ENCODE results near the gene RGS7.
"Not testable (repeated sequence)": the region's sequence is repeated elsewhere in the genome, so short reads cannot be mapped to it uniquely, and the experiment has no call there.

Gene RGS7

DNA sequence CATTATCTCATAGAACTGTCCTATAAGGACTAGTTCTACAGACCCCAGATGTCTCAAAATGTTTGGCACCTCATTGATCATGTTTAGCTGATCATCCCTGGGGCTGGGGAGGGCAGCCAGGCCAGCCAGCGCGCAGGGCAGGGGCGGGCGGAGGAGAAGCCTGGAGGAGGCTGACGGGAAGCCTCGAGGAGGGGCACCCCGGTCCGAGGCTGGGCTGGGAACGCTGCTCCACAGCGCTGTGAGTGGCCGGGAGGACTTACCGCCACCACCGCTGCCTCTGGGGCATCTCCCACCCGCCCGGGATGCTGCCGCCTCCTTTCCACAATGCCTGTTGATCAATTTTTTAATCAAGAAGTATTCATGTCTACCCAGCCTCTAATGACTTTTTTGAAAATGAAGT lies 585.6 kb downstream of the RGS7 start:
- TF ChIP-seq, protein P1, sequence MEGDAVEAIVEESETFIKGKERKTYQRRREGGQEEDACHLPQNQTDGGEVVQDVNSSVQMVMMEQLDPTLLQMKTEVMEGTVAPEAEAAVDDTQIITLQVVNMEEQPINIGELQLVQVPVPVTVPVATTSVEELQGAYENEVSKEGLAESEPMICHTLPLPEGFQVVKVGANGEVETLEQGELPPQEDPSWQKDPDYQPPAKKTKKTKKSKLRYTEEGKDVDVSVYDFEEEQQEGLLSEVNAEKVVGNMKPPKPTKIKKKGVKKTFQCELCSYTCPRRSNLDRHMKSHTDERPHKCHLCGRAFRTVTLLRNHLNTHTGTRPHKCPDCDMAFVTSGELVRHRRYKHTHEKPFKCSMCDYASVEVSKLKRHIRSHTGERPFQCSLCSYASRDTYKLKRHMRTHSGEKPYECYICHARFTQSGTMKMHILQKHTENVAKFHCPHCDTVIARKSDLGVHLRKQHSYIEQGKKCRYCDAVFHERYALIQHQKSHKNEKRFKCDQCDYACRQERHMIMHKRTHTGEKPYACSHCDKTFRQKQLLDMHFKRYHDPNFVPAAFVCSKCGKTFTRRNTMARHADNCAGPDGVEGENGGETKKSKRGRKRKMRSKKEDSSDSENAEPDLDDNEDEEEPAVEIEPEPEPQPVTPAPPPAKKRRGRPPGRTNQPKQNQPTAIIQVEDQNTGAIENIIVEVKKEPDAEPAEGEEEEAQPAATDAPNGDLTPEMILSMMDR (IDR thresholded peaks at IDR 0.05), result no peak

DNA sequence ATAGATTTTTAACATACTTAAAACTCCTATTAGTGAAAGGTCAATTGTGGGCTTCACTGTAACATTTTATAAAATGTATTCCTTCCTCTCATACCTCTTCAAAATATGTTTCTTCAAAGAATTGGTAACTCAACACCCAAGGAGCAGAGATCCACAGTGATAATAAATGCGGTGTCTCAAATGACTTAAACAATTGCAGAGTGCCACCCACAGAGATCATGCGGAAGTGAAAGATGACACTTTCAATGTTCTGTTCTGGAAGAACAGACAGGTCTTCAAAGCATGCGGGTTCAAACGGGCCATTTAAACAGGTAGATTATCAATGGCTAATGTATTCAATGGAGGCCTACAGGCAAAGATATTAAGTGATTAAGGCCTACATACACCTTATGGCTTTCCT lies 588.0 kb downstream of the RGS7 start:
- Histone ChIP-seq H3K79me2 (no peaks in the 10 kb centered on the region), H3K27ac (peak overlapping the region; percentile 54), H3K4me3 (ENCODE audit: low read depth, low read length) (peak overlapping the region; percentile 6), H3K36me3 (ENCODE audit: control insufficient read depth, insufficient read depth, low read length) (no peaks in the 10 kb centered on the region), H2AFZ (no peak overlapping the region), H3K9ac (no peak overlapping the region), H3K4me1 (peaks cover 6% of the 10 kb centered on the region), H3K4me2 (ENCODE audit: low read length) (peak overlapping the region; percentile 50), H3K9me3 (ENCODE audit: control insufficient read depth, low read length) (no peaks in the 10 kb centered on the region), H3K27me3 (ENCODE audit: control insufficient read depth, insufficient read depth, low read length) (no peaks in the 10 kb centered on the region)
- TF ChIP-seq, protein P1 (IDR thresholded peaks at IDR 0.05), result no peak

More for the DNA sequence above, 585.6 kb downstream of the RGS7 start:
- H2AFZ ChIP-seq, result no peak overlapping the region
- H3K4me2 ChIP-seq (ENCODE audit: low read length), result no peak overlapping the region
- H3K9me3 ChIP-seq (ENCODE audit: control insufficient read depth, low read length), result no peaks in the 10 kb centered on the region
- no peak overlapping the region for H3K4me3 ChIP-seq (ENCODE audit: low read depth, low read length)
- no peaks in the 10 kb centered on the region for H3K36me3 ChIP-seq (ENCODE audit: control insufficient read depth, insufficient read depth, low read length)
- H3K4me1 ChIP-seq, result peaks cover 6% of the 10 kb centered on the region
- H3K9ac ChIP-seq, result no peak overlapping the region
- H3K27me3 ChIP-seq (ENCODE audit: control insufficient read depth, insufficient read depth, low read length), result no peaks in the 10 kb centered on the region
- no peaks in the 10 kb centered on the region for H3K79me2 ChIP-seq
- no peak overlapping the region for H3K27ac ChIP-seq

DNA sequence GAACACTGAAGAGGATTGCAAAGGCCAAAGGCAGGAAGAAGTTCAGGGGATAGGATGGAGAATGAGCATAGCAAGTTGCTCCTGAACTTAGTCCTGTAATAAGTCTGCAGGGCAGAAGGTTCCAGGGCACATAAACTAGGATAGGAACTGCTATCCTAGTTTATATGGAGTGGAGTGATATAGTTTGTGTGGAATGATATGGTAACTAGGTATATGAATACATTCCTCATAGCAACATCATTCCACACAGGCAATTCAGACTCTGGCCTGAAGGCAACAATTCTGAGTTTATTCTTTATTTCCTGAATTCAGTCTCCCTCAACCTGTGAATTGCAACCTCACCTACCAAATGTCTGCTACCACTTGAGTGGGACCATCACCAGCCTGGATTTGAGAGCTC lies 590.2 kb downstream of the RGS7 start:
- Histone ChIP-seq H3K36me3 (ENCODE audit: control insufficient read depth, insufficient read depth, low read length) (no peaks in the 10 kb centered on the region), H3K4me1 (peaks cover 6% of the 10 kb centered on the region), H3K4me2 (ENCODE audit: low read length) (no peak overlapping the region), H2AFZ (no peak overlapping the region), H3K9ac (no peak overlapping the region), H3K27me3 (ENCODE audit: control insufficient read depth, insufficient read depth, low read length) (no peaks in the 10 kb centered on the region), H3K4me3 (ENCODE audit: low read depth, low read length) (no peak overlapping the region), H3K9me3 (ENCODE audit: control insufficient read depth, low read length) (no peaks in the 10 kb centered on the region), H3K79me2 (no peaks in the 10 kb centered on the region), H3K27ac (no peak overlapping the region)
- TF ChIP-seq, protein P1 (IDR thresholded peaks at IDR 0.05), result no peak

DNA sequence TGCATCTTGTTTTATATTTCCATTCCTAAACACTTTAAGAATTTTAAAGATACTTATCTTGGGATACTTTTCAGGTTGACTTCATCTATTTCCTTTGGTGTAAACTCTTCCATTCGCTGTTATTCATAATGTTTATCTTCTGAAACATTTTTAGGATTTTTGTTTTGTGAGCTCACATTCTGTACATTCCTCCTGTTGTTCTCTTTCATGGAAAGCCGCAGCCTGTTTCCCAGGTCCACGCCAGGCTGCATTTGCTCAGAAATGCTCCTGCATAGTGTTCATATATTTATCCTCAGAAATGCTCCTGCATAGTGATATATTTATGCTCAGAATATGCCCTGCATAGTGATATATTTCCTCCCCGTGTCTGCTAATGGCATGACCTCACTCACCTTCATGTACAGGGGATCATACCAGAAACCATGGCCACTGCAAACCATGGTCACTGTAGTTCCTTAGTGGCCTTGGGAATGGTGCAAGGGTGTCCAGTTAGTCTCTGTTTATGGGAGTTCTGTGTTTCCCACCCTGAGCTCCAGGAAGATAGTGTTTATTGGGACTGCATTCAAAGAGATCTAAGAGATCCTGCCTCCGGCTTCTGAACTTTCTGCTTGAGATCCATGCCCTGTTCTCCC lies 591.2 kb downstream of the RGS7 start:
- TF ChIP-seq, protein P1 (IDR thresholded peaks at IDR 0.05), result no peak

DNA sequence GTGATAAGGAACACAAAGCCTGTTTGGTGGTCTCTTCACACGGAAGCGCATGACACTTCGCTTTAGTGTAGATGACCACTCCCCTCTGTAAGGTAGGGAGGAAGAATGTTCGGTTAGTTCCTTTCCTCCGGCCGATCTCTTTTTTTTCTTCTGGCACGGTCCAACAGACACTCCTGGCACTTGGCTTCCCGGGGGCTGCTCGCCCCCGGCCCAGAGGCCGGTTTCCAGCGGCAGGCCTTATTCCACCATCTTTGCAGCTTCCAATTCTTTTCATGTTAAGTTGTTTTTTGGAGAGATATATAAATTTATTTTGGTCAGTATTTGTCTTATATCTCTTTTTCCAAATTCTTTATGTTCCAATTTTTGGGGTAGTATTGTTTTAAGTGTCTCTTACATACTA lies 593.2 kb downstream of the RGS7 start:
- Histone ChIP-seq H3K9me3 (ENCODE audit: control insufficient read depth, low read length) (no peaks in the 10 kb centered on the region), H3K4me2 (ENCODE audit: low read length) (no peak overlapping the region), H3K36me3 (ENCODE audit: control insufficient read depth, insufficient read depth, low read length) (no peaks in the 10 kb centered on the region), H2AFZ (no peak overlapping the region), H3K79me2 (no peaks in the 10 kb centered on the region), H3K27me3 (ENCODE audit: control insufficient read depth, insufficient read depth, low read length) (no peaks in the 10 kb centered on the region), H3K27ac (no peak overlapping the region), H3K4me1 (peaks cover 3% of the 10 kb centered on the region), H3K4me3 (ENCODE audit: low read depth, low read length) (no peak overlapping the region), H3K9ac (no peak overlapping the region)
- TF ChIP-seq, protein P1 (IDR thresholded peaks at IDR 0.05), result no peak

More for the DNA sequence above, 591.2 kb downstream of the RGS7 start:
- Histone ChIP-seq H2AFZ (no peak overlapping the region), H3K27me3 (ENCODE audit: control insufficient read depth, insufficient read depth, low read length) (no peaks in the 10 kb centered on the region), H3K79me2 (no peaks in the 10 kb centered on the region), H3K4me1 (peaks cover 6% of the 10 kb centered on the region), H3K9me3 (ENCODE audit: control insufficient read depth, low read length) (no peaks in the 10 kb centered on the region), H3K27ac (no peak overlapping the region), H3K9ac (no peak overlapping the region), H3K36me3 (ENCODE audit: control insufficient read depth, insufficient read depth, low read length) (no peaks in the 10 kb centered on the region), H3K4me3 (ENCODE audit: low read depth, low read length) (no peak overlapping the region), H3K4me2 (ENCODE audit: low read length) (no peak overlapping the region)

DNA sequence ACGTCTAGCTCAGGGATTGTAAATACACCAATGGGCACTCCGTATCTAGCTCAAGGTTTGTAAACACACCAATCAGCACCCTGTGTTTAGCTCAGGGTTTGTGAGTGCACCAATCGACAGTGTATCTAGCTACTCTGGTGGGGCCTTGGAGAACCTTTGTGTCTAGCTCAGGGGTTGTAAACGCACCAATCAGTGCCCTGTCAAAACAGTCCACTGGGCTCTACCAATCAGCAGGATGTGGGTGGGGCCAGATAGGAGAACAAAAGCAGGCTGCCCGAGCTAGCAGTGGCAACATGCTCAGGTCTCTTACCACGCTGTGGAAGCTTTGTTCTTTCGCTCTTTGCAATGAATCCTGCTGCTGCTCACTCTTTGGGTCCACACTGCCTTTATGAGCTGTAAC lies 593.9 kb downstream of the RGS7 start:
- H3K9ac ChIP-seq; H3K4me1 ChIP-seq; H3K4me3 ChIP-seq (ENCODE audit: low read depth, low read length); H3K27ac ChIP-seq; H3K36me3 ChIP-seq (ENCODE audit: control insufficient read depth, insufficient read depth, low read length); H2AFZ ChIP-seq; H3K9me3 ChIP-seq (ENCODE audit: control insufficient read depth, low read length); H3K27me3 ChIP-seq (ENCODE audit: control insufficient read depth, insufficient read depth, low read length); H3K79me2 ChIP-seq; H3K4me2 ChIP-seq (ENCODE audit: low read length): not testable (repeated sequence)

DNA sequence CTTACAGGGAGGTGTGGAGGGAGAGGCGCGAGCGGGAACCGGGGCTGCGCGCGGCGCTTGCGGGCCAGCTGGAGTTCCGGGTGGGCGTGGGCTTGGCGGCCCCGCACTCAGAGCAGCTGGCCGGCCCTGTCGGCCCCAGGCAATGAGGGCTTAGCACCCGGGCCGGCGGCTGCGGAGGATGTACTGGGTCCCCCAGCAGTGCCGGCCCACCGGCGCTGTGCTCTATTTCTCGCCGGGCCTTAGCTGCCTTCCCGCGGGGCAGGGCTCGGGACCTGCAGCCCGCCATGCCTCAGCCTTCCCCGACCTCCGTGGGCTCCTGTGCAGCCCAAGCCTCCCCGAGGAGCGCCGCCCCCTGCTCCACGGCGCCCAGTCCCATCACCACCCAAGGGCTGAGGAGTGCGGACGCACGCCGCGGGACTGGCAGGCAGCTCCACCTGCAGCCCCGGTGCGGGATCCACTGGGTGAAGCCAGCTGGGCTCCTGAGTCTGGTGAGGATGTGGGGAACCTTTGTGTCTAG lies 594.5 kb downstream of the RGS7 start:
- not testable (repeated sequence) for H3K79me2 ChIP-seq; H3K36me3 ChIP-seq (ENCODE audit: control insufficient read depth, insufficient read depth, low read length); H3K27me3 ChIP-seq (ENCODE audit: control insufficient read depth, insufficient read depth, low read length); H2AFZ ChIP-seq; H3K9me3 ChIP-seq (ENCODE audit: control insufficient read depth, low read length); H3K4me3 ChIP-seq (ENCODE audit: low read depth, low read length); H3K4me2 ChIP-seq (ENCODE audit: low read length); H3K9ac ChIP-seq; H3K27ac ChIP-seq; H3K4me1 ChIP-seq

Measured in parathyroid adenoma (tissue), 2 donors.